Muscle of back (tissue), 11 donors: Measurements from ENCODE around the gene HYDIN. TPM values are rescaled to one million over a fixed set of nuclear protein-coding genes. Genes with fewer than 3 reads are reported as not detected.
"Not testable (repeated sequence)": the region's sequence is repeated elsewhere in the genome, so short reads cannot be mapped to it uniquely, and the experiment has no call there.

ENCODE experiments used
- DNase-seq, 3 donors: peaks; one replicate each; pipeline versions ENCODE4 v3.0.0 to v3.0.0-alpha.2; 2013
- polyA plus RNA-seq, 10 donors: library from polyadenylated mRNA; unstranded; fragments of 120-200 nt; gene quantifications; one replicate each; pipeline ENCODE4 v1.2.1, GENCODE V29; 2013; ENCODE audit not compliant: insufficient read length in 10 of 10

The HYDIN gene
- polyA plus RNA-seq, 10 donors = 0.60 to 4.9 (median 1.6) TPM

- DNase-seq = not testable (repeated sequence)
Measured at GRCh38 chr16:70864698-70865097, 365.8 kb downstream of the HYDIN start.

- not testable (repeated sequence) for DNase-seq
Measured at GRCh38 chr16:70861996-70862395, 368.5 kb downstream of the HYDIN start.

- not testable (repeated sequence) for DNase-seq
Measured at GRCh38 chr16:70851299-70851698, 379.2 kb downstream of the HYDIN start.

- DNase-seq = not testable (repeated sequence)
Measured at GRCh38 chr16:70823498-70824118, 406.9 kb downstream of the HYDIN start.

GRCh38 chr16:70822734-70823133 lies 407.8 kb downstream of the HYDIN start:
- not testable (repeated sequence) for DNase-seq

- DNase-seq = not testable (repeated sequence)
Measured at GRCh38 chr16:70818088-70818487, 412.4 kb downstream of the HYDIN start.

GRCh38 chr16:70809392-70810060 lies 421.0 kb downstream of the HYDIN start:
- DNase-seq = no peak

- DNase-seq = no peak
Measured at GRCh38 chr16:70808371-70808770, 422.2 kb downstream of the HYDIN start.

- peak in 1 of 3 donors; percentile 35 for DNase-seq
Measured at GRCh38 chr16:70805787-70806186, 424.7 kb downstream of the HYDIN start.

GRCh38 chr16:70805380-70805779 lies 425.1 kb downstream of the HYDIN start:
- no peak for DNase-seq

GRCh38 chr16:70804734-70805169 lies 425.8 kb downstream of the HYDIN start:
- DNase-seq = no peak

- peak in 1 of 3 donors; percentile 37 for DNase-seq
Measured at GRCh38 chr16:70804153-70804733, 426.3 kb downstream of the HYDIN start.

GRCh38 chr16:70803319-70803718 lies 427.2 kb downstream of the HYDIN start:
- DNase-seq = no peak

- no peak for DNase-seq
Measured at GRCh38 chr16:70801611-70802010, 428.9 kb downstream of the HYDIN start.

- peak; percentile 70 to 93 (median 80) for DNase-seq
Measured at GRCh38 chr16:70800781-70801480, 429.6 kb downstream of the HYDIN start, which contains the start of gene VAC14. Gene VAC14 (minus strand): TSS chr16:70801158. CDS start chr16:70800900, 258 bp downstream.

- no peak for DNase-seq
Measured at GRCh38 chr16:70800311-70800710, 430.2 kb downstream of the HYDIN start.

- no peak for DNase-seq
Measured at GRCh38 chr16:70796301-70796700, 434.2 kb downstream of the HYDIN start.

- no peak for DNase-seq
Measured at GRCh38 chr16:70795296-70795912, 435.1 kb downstream of the HYDIN start.

- no peak for DNase-seq
Measured at GRCh38 chr16:70793851-70794502, 436.5 kb downstream of the HYDIN start.

GRCh38 chr16:70790815-70791214 lies 439.7 kb downstream of the HYDIN start:
- no peak for DNase-seq
